HCT116 (cell line): ENCODE results near the gene CARMIL1. TPM values are rescaled to one million over a fixed set of nuclear protein-coding genes. Genes with fewer than 3 reads are reported as not detected.

Experiments used
- ATAC-seq: fragments of 200-7000 bp; cut with Tn5 transposase; 2 replicates; pipeline ENCODE4 v1.9.1; 2020; ENCODE audit warnings: mild to moderate bottlenecking, moderate library complexity
- BruUV-seq: library from RNA; stranded (reverse); fragments of 400-500 nt; replicated peaks from 2 replicates; lab custom pipeline; 2021; lab: Mats Ljungman, UMichigan
- CTCF ChIA-PET: fragments of 300-600 bp; sonication (Branson Sonifier 250); formaldehyde crosslinking; loops from one replicate; lab custom pipeline; 2021; ENCODE audit warnings: antibody characterized with exemption; lab: Charles Lee
- POLR2A ChIA-PET: fragments of 300-600, 350-600 bp; sonication (Branson Sonifier 250); formaldehyde crosslinking; loops from one replicate; lab custom pipeline; 2021; ENCODE audit warnings: antibody characterized with exemption; lab: Charles Lee
- RAD21 ChIA-PET, 2 experiments: fragments of 300-600 bp; sonication (Branson Sonifier 250); formaldehyde crosslinking; loops; one replicate each; lab custom pipeline; 2023; ENCODE audit warnings: low total read pairs in 2 of 2; ENCODE audit not compliant: uncharacterized antibody in 2 of 2, unreplicated experiment in 2 of 2, low non-redundant PET in 1 of 2; lab: Charles Lee
- DNase-seq: peaks from one replicate; pipeline ENCODE4 v3.0.0-alpha.2; 2010; ENCODE audit warnings: low read depth, low spot score
- H2AFZ ChIP-seq: fragments of 200-600 bp; shearing (Covaris generic), sonication (generic); 2 replicates; pipeline ENCODE4 v1.6.1; 2017; ENCODE audit warnings: low read depth, mixed run types, mixed read lengths, antibody characterized with exemption, low read length; ENCODE audit not compliant: poor library complexity, severe bottlenecking
- H3K27ac ChIP-seq: 2 replicates; pipeline ENCODE4 v1.5.1; 2012; ENCODE audit warnings: low read depth, low read length
- H3K27me3 ChIP-seq: fragments of 200-600 bp; sonication (generic); 2 replicates; pipeline ENCODE4 v1.6.1; 2016; ENCODE audit warnings: mixed run types, low read length, mixed read lengths; ENCODE audit not compliant: insufficient read depth
- H3K36me3 ChIP-seq, 2 experiments: fragments of 200-500 bp in 1 of 2; fragments of 200-600 bp in 1 of 2; sonication (Bioruptor generic) in 1 of 2; sonication (generic) in 1 of 2; 2 replicates each; pipeline versions ENCODE4 v1.5.1 to v1.6.1; 2014 to 2016; ENCODE audit warnings: low read length in 2 of 2, inconsistent platforms in 1 of 2, mixed read lengths in 1 of 2, mixed run types in 1 of 2; ENCODE audit not compliant: insufficient read depth in 2 of 2, control insufficient read depth in 1 of 2
- H3K4me1 ChIP-seq, 2 experiments: fragments of 200-600 bp in 1 of 2; sonication (generic) in 1 of 2; 2 replicates each; pipeline versions ENCODE4 v1.5.1 to v1.6.1; 2012 to 2017; ENCODE audit warnings: low read length in 2 of 2, inconsistent platforms in 1 of 2, mild to moderate bottlenecking in 1 of 2, mixed read lengths in 1 of 2, mixed run types in 1 of 2, moderate library complexity in 1 of 2; ENCODE audit not compliant: insufficient read depth in 2 of 2, control insufficient read depth in 1 of 2
- H3K4me2 ChIP-seq: fragments of 200-600 bp; sonication (generic); 2 replicates; pipeline ENCODE4 v1.6.1; 2017; ENCODE audit warnings: mixed run types, low read length, mixed read lengths
- H3K4me3 ChIP-seq, 2 experiments: fragments of 200-600 bp in 1 of 2; sonication (generic) in 1 of 2; replicated peaks in 1 of 2; 2 replicates each; pipeline ENCODE4 v1.5.1; 2011 to 2016; ENCODE audit warnings: low read length in 2 of 2, control low read depth in 1 of 2, low read depth in 1 of 2, mild to moderate bottlenecking in 1 of 2, mixed read lengths in 1 of 2, mixed run types in 1 of 2
- H3K79me2 ChIP-seq: fragments of 200-600 bp; sonication (generic); 2 replicates; pipeline ENCODE4 v1.6.1; 2017; ENCODE audit warnings: mild to moderate bottlenecking, mixed run types, low read length, moderate library complexity, mixed read lengths; ENCODE audit not compliant: insufficient read depth
- H3K9ac ChIP-seq: fragments of 200-600 bp; sonication (generic); 2 replicates; pipeline ENCODE4 v1.6.1; 2016; ENCODE audit warnings: low read length, mixed read lengths
- H3K9me2 ChIP-seq: fragments of 200-600 bp; sonication (generic), shearing (Covaris generic); 2 replicates; pipeline ENCODE4 v1.6.1; 2017; ENCODE audit warnings: mixed run types, mild to moderate bottlenecking, moderate library complexity; ENCODE audit not compliant: insufficient read depth
- H3K9me3 ChIP-seq, 2 experiments: fragments of 200-500 bp in 1 of 2; fragments of 200-600 bp in 1 of 2; sonication (Bioruptor generic) in 1 of 2; sonication (generic) in 1 of 2; 2 replicates each; pipeline ENCODE4 v1.6.1; 2014 to 2017; ENCODE audit warnings: low read length in 2 of 2, mixed read lengths in 2 of 2, inconsistent platforms in 1 of 2, low read depth in 1 of 2, mild to moderate bottlenecking in 1 of 2, mixed run types in 1 of 2, moderate library complexity in 1 of 2; ENCODE audit not compliant: control insufficient read depth in 1 of 2, insufficient read depth in 1 of 2
- H4K20me1 ChIP-seq: fragments of 200-600 bp; sonication (generic), shearing (Covaris generic); 2 replicates; pipeline ENCODE4 v1.6.1; 2017; ENCODE audit warnings: mixed run types, mild to moderate bottlenecking, moderate library complexity; ENCODE audit not compliant: insufficient read depth
- CBX3 ChIP-seq: IDR thresholded peaks from 2 replicates; pipeline ENCODE4 v1.6.1; 2012; ENCODE audit warnings: low read depth
- CEBPB ChIP-seq: IDR thresholded peaks from 2 replicates; pipeline ENCODE4 v1.6.1; 2012; ENCODE audit warnings: low read depth
- EZH2 ChIP-seq: fragments of 200-600 bp; sonication (generic); IDR thresholded peaks from 2 replicates; pipeline ENCODE4 v1.6.1; 2017; ENCODE audit warnings: antibody characterized with exemption, mixed run types
- EZH2phosphoT487 ChIP-seq: fragments of 200-600 bp; IDR thresholded peaks from 2 replicates; pipeline ENCODE4 v1.6.1; 2018; ENCODE audit warnings: antibody characterized with exemption, borderline replicate concordance
- MAX ChIP-seq: IDR thresholded peaks from 2 replicates; pipeline ENCODE4 v1.6.1; 2012
- RAD21 ChIP-seq: IDR thresholded peaks from 2 replicates; pipeline ENCODE4 v1.6.1; 2012; ENCODE audit warnings: low read depth, mild to moderate bottlenecking
- YY1 ChIP-seq: IDR thresholded peaks from 2 replicates; pipeline ENCODE4 v1.6.1; 2011; ENCODE audit warnings: low read length, low read depth, moderate library complexity, mild to moderate bottlenecking; ENCODE audit not compliant: insufficient replicate concordance; ENCODE audit errors: extremely low read depth
- ZBTB33 ChIP-seq: IDR thresholded peaks from 2 replicates; pipeline ENCODE4 v1.6.1; 2011; ENCODE audit warnings: mild to moderate bottlenecking, low read length, moderate library complexity; ENCODE audit not compliant: insufficient replicate concordance; ENCODE audit errors: extremely low read depth
- ZNF274 ChIP-seq: fragments of 200-500 bp; sonication (Bioruptor generic); IDR thresholded peaks from 2 replicates; pipeline ENCODE4 v1.6.1; 2014; ENCODE audit warnings: mild to moderate bottlenecking, low read depth, low read length, inconsistent platforms
- intact Hi-C: fragments of 100-400 bp; cut with micrococcal nuclease; formaldehyde crosslinking; loops from 2 replicates; pipeline ENCODE4 v1.10.0; 2022
- total RNA-seq: library from RNA; stranded (reverse); gene quantifications from one replicate; pipeline ENCODE4 v1.2.1, GENCODE V29; 2021; ENCODE audit not compliant: unreplicated experiment
- TF ChIP-seq, protein P1 (sequence below): IDR thresholded peaks from 2 replicates; pipeline ENCODE4 v1.6.1; 2012
- TF ChIP-seq, protein P2 (sequence below): IDR thresholded peaks from 2 replicates; pipeline ENCODE4 v1.6.1; 2012; ENCODE audit warnings: low read depth

Gene CARMIL1
- total RNA-seq, 1 experiment from 2014 or later, result 21.7 TPM

DNA sequence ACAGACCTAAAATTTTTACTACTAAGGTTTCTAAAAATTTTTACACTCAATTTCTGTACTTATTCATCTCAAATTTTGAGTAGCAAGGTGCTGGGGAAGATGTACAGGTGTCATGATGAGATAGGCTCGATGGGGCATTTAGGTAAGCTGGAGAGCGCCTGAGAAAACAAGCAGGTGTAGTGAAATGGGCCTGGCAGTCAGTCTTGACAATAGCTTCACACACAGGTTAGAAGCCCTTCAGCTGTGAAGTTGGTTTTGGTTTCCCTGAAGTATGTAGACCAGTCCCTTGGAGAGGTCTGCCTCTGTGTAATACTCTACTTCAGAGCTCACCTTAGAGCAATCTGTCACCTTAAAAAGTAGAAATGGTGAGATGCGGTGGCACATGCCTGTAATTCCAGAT is 228.9 kb downstream of the CARMIL1 start:
- H3K27ac ChIP-seq, result no peak overlapping the region
- ChIA-PET RAD21 (no interaction called here), POLR2A (no interaction called here), CTCF (interaction anchor here (1.1 kb wide), 1 partner anchor 18 kb away, joined by 3 read pairs; no protein-coding TSS in a partner anchor)
- no peak overlapping the region for H2AFZ ChIP-seq
- no peak overlapping the region for H3K9ac ChIP-seq
- no peaks in the 10 kb centered on the region for H3K79me2 ChIP-seq
- no peak overlapping the region for H3K4me2 ChIP-seq
- ATAC-seq, result no peak
- peaks cover 4 to 23% of the 10 kb centered on the region in 2 experiments; a peak in 3 of 4 replicates for H3K4me1 ChIP-seq
- BruUV-seq, result no TSS peak
- no peak for DNase-seq
- intact Hi-C loops, result no loop called here
- no peaks in the 10 kb centered on the region for H3K36me3 ChIP-seq
- no peaks in the 10 kb centered on the region for H4K20me1 ChIP-seq
- H3K9me3 ChIP-seq, result no peaks in the 10 kb centered on the region
- no peaks in the 10 kb centered on the region for H3K27me3 ChIP-seq
- H3K9me2 ChIP-seq, result no peaks in the 10 kb centered on the region
- no peak overlapping the region for H3K4me3 ChIP-seq
- TF ChIP-seq YY1 (no peak), CEBPB (no peak), EZH2phosphoT487 (no peak), RAD21 (no peak), MAX (no peak)

DNA sequence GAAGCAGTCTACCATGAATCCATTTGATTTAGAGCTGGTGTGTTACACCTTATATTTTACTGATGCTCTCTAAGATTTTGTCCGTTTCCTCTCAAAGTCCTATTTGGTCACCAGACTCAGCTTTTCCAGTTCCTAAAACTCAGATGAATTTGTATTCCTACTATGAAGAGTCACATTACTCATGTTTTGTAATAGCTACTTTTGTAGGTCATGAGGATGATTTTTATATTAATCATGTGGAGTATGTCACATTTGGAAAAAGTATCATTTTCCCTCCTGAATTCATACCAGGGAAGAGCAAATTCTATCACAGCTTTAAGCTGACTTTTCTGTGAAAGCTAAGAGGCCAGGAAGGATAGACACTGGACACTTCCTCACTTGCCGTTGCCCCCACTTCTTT is 232.2 kb downstream of the CARMIL1 start:
- H3K27ac ChIP-seq, result no peak overlapping the region
- H3K9me2 ChIP-seq, result no peaks in the 10 kb centered on the region
- no peak overlapping the region for H3K4me3 ChIP-seq
- H2AFZ ChIP-seq, result no peak overlapping the region
- no peaks in the 10 kb centered on the region for H3K36me3 ChIP-seq
- no peaks in the 10 kb centered on the region for H3K4me1 ChIP-seq
- DNase-seq, result no peak
- no peak overlapping the region for H3K4me2 ChIP-seq
- no peak overlapping the region for H3K9ac ChIP-seq
- POLR2A ChIA-PET, result no interaction called here
- RAD21 ChIA-PET, result no interaction called here
- intact Hi-C loops, result no loop called here
- no peaks in the 10 kb centered on the region for H3K9me3 ChIP-seq
- no peaks in the 10 kb centered on the region for H3K79me2 ChIP-seq
- BruUV-seq, result no TSS peak
- no peaks in the 10 kb centered on the region for H3K27me3 ChIP-seq
- no peak for ATAC-seq
- TF ChIP-seq, protein P1, sequence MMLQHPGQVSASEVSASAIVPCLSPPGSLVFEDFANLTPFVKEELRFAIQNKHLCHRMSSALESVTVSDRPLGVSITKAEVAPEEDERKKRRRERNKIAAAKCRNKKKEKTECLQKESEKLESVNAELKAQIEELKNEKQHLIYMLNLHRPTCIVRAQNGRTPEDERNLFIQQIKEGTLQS, result no peak
- TF ChIP-seq, protein P2, sequence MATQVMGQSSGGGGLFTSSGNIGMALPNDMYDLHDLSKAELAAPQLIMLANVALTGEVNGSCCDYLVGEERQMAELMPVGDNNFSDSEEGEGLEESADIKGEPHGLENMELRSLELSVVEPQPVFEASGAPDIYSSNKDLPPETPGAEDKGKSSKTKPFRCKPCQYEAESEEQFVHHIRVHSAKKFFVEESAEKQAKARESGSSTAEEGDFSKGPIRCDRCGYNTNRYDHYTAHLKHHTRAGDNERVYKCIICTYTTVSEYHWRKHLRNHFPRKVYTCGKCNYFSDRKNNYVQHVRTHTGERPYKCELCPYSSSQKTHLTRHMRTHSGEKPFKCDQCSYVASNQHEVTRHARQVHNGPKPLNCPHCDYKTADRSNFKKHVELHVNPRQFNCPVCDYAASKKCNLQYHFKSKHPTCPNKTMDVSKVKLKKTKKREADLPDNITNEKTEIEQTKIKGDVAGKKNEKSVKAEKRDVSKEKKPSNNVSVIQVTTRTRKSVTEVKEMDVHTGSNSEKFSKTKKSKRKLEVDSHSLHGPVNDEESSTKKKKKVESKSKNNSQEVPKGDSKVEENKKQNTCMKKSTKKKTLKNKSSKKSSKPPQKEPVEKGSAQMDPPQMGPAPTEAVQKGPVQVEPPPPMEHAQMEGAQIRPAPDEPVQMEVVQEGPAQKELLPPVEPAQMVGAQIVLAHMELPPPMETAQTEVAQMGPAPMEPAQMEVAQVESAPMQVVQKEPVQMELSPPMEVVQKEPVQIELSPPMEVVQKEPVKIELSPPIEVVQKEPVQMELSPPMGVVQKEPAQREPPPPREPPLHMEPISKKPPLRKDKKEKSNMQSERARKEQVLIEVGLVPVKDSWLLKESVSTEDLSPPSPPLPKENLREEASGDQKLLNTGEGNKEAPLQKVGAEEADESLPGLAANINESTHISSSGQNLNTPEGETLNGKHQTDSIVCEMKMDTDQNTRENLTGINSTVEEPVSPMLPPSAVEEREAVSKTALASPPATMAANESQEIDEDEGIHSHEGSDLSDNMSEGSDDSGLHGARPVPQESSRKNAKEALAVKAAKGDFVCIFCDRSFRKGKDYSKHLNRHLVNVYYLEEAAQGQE, result no peak
- TF ChIP-seq EZH2 (no peak), ZBTB33 (no peak), CBX3 (no peak), MAX (no peak), ZNF274 (no peak)
- no peaks in the 10 kb centered on the region for H4K20me1 ChIP-seq
- CTCF ChIA-PET, result no interaction called here
